Measurements from ENCODE around the gene PARD3.

- no peak for TF ChIP-seq CTCF (IDR thresholded peaks at IDR 0.05)
- no peak for TF ChIP-seq POLR2A (IDR thresholded peaks at IDR 0.05)
Observed at GRCh38 chr10:34235164-34235832, 579.8 kb downstream of the PARD3 start.
